Measurements from ENCODE around the gene MSH5.

The MSH5 gene

GRCh38 chr6:31719001-31719400 is 20.8 kb upstream of the MSH5 start:
- no peak overlapping the region for H3K4me3 ChIP-seq (ENCODE audit: low read length)
- no peak for TF ChIP-seq CTCF (conservative IDR thresholded peaks at IDR 0.05; ENCODE audit: low read depth, low read length)
- no peak for DNase-seq (ENCODE audit: low read depth)

DNA sequence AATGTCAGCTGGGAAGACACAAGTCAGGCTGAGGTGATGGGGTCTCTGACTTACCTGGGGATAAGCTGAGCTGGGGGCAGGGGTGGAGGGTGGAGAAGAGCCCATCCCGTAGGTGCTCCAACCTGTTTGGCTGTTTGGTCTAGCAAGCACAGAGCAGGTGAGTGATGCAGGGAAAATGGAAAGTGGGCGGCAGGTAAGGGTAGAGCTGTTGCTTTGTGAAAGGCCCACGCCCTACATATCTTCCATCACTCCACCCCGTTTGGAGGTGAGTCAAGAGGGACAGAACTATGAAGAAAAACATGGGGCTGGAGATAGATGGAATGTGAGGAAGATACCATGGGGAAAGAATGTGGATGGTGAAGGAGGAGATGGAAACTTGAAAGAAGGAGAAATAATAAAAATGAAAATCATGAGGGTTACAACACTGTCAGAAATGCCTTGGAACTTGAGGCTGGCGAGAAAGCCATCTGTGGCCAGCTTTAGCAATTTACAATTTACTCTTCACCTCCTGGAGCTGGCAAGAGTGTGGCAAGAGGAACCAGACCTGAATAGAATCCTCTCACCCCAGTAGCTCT is 19.5 kb upstream of the MSH5 start:
- DNase-seq (ENCODE audit: low read depth) = no peak
- no peak overlapping the region for H3K4me3 ChIP-seq (ENCODE audit: low read length)
- TF ChIP-seq CTCF (conservative IDR thresholded peaks at IDR 0.05; ENCODE audit: low read depth, low read length) = no peak

DNA sequence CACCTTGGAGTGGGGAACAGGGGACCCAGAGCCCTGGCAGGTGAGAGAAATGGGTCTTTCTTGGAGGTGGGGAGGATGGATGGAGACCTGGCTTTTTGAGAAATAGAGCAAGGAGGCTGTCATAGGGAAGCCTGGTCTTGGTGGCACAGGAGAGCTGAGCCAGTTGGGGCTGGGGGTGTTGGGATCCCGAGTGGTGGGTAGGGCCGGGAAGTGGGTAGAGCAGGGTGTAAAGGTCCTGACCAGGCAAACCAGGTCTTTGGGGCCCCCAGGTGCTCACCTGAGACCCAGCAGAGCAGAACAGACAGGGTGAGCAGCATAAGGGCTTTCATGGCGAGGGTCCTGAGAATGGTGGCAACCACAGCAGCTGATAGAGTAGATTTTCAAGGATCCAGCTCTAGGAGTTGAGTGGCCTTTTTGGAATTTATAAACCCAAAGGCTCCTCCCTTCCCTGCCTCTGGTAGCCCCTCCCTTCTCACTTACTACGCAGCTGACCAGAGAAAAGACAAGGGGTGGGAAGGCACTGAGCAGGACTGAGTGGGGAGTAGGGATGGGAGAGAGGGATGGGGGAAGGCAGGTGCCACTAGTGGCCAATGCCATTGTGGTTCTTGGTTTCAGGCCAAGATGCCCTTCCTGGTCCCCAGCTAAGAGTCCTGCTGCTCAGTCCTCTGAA is 18.3 kb upstream of the MSH5 start, which contains the start of gene LY6G6C:
Gene LY6G6C (minus strand): TSS at position 396 of the 670 bp plus-strand sequence. CDS start 67 bp downstream, at position 329.
- DNase-seq (ENCODE audit: low read depth) = no peak
- no peak within 1 kb of the TSS for H3K4me3 ChIP-seq (ENCODE audit: low read length)
- no peak for TF ChIP-seq CTCF (conservative IDR thresholded peaks at IDR 0.05; ENCODE audit: low read depth, low read length)

DNA sequence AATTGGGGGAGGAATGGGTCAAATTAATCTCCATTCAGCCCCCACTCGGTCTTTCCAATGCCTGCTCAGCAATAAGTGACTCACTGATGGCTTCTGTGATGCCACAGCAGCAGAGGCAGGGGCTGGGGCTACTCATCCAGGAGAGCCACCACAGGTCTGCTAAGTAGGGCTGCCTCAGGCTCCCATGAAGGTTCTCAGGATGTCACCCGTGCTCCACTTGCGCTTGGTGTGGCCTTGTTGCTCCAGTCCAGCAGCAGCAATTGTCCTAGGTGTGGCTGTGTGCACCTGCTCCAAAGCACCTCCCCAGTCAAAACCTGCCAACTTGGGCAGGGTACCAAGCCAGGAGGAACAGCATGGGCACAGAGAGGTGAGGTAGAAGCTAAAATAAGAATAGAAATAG is 17.6 kb upstream of the MSH5 start:
- no peak for DNase-seq (ENCODE audit: low read depth)
- no peak overlapping the region for H3K4me3 ChIP-seq (ENCODE audit: low read length)
- TF ChIP-seq CTCF (conservative IDR thresholded peaks at IDR 0.05; ENCODE audit: low read depth, low read length) = no peak

GRCh38 chr6:31723245-31723979 is 16.4 kb upstream of the MSH5 start, which contains the start of gene MPIG6B:
Gene MPIG6B, plus strand, starts transcription at chr6:31723373. Its CDS starts 11 bp downstream, at chr6:31723384.
- no peak within 1 kb of the TSS for H3K4me3 ChIP-seq (ENCODE audit: low read length)
- DNase-seq (ENCODE audit: low read depth) = no peak
- no peak for TF ChIP-seq CTCF (conservative IDR thresholded peaks at IDR 0.05; ENCODE audit: low read depth, low read length)

DNA sequence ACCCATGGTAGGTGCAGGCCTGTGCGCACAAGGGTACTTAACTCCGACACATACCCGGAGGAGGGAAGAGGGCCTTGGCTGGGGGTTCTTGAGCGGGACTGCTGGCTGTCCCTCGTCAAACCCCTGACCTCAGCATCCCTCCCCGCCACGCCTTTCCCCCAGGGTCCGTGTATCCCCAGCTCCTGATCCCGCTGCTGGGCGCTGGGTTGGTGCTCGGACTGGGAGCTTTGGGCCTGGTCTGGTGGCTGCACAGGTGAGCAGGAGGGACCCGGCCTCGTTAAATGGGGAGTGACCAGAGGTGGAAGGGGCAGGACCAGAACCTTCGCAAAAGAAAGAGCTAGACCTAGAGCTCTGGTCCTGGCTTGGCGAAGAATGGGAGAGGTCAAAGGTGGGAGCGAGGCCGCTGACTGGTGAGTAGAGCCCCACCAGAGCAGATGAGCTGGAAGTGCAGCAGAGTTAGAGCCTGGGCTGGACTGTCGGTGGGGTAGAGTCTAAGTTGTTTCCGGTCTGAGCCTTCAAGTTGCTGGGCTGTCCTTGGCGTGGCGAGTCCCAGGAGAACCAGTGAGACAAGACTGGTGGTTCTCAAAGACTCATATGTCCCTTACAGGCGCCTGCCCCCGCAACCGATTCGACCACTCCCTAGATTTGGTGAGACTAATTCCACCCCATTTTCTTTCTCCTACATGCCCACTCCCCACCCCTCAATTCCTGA is 15.7 kb upstream of the MSH5 start:
- no peak for DNase-seq (ENCODE audit: low read depth)
- no peak for TF ChIP-seq CTCF (conservative IDR thresholded peaks at IDR 0.05; ENCODE audit: low read depth, low read length)
- no peak overlapping the region for H3K4me3 ChIP-seq (ENCODE audit: low read length)
